Fibroblast of lung (primary cell): Measurements from ENCODE around the gene SUPT3H. TPM values are rescaled to one million over a fixed set of nuclear protein-coding genes. Genes with fewer than 3 reads are reported as not detected.
A peak's percentile ranks its signal among the peaks of the same experiment; 100 is the strongest.

Experiments used
- DNase-seq, 2 donors: peaks; one replicate each; pipeline versions ENCODE4 v3.0.0 to v3.0.0-alpha.2; 2010; ENCODE audit warnings: low read depth in 2 of 2
- H2AFZ ChIP-seq: 2 replicates; pipeline ENCODE4 v1.5.1; 2012; ENCODE audit warnings: low read length, control low read depth, inconsistent platforms
- H3K27ac ChIP-seq: 2 replicates; pipeline ENCODE4 v1.5.1; 2011; ENCODE audit warnings: low read length, control low read depth; ENCODE audit not compliant: insufficient read depth
- H3K27me3 ChIP-seq: 2 replicates; pipeline ENCODE4 v1.5.1; 2011; ENCODE audit warnings: mild to moderate bottlenecking, low read length; ENCODE audit not compliant: control insufficient read depth, insufficient read depth
- H3K36me3 ChIP-seq: 2 replicates; pipeline ENCODE4 v1.5.1; 2011; ENCODE audit warnings: low read length; ENCODE audit not compliant: control insufficient read depth, insufficient read depth
- H3K4me1 ChIP-seq: 2 replicates; pipeline ENCODE4 v1.5.1; 2011; ENCODE audit warnings: low read length; ENCODE audit not compliant: control insufficient read depth, insufficient read depth; ENCODE audit errors: extremely low read depth
- H3K4me2 ChIP-seq: 2 replicates; pipeline ENCODE4 v1.5.1; 2011; ENCODE audit warnings: low read length, control low read depth; ENCODE audit not compliant: insufficient read depth; ENCODE audit errors: extremely low read depth
- H3K4me3 ChIP-seq, 4 experiments: fragments of 200-600 bp in 1 of 4; sonication (generic) in 1 of 4; replicated peaks in 1 of 4; 2 replicates each; pipeline ENCODE4 v1.5.1; 2011 to 2016; ENCODE audit warnings: low read length in 4 of 4, low read depth in 3 of 4, mild to moderate bottlenecking in 3 of 4, control low read depth in 2 of 4, inconsistent platforms in 1 of 4, mixed read lengths in 1 of 4; ENCODE audit not compliant: insufficient read depth in 1 of 4; ENCODE audit errors: control extremely low read depth in 1 of 4
- H3K79me2 ChIP-seq: 2 replicates; pipeline ENCODE4 v1.5.1; 2012; ENCODE audit warnings: mild to moderate bottlenecking, low read length, inconsistent platforms; ENCODE audit not compliant: control insufficient read depth, insufficient read depth
- H3K9ac ChIP-seq: 2 replicates; pipeline ENCODE4 v1.5.1; 2011; ENCODE audit warnings: mild to moderate bottlenecking, low read length, control low read depth; ENCODE audit not compliant: insufficient read depth
- H3K9me3 ChIP-seq: 2 replicates; pipeline ENCODE4 v1.5.1; 2012; ENCODE audit warnings: low read depth, low read length; ENCODE audit not compliant: control insufficient read depth, insufficient read depth
- H4K20me1 ChIP-seq: 2 replicates; pipeline ENCODE4 v1.5.1; 2011; ENCODE audit warnings: low read length; ENCODE audit not compliant: control insufficient read depth, insufficient read depth; ENCODE audit errors: extremely low read depth
- CTCF ChIP-seq, 2 donors: IDR thresholded peaks in 1 of 2; conservative IDR thresholded peaks in 1 of 2; 1 replicate in 1 of 2; 2 replicates in 1 of 2; pipeline ENCODE4 v1.5.1; 2011 to 2012; ENCODE audit warnings: low read length in 2 of 2, control low read depth in 1 of 2, inconsistent platforms in 1 of 2, low read depth in 1 of 2, mild to moderate bottlenecking in 1 of 2
- EZH2 ChIP-seq: IDR thresholded peaks from 2 replicates; pipeline ENCODE4 v1.5.1; 2012; ENCODE audit warnings: low read length, control low read depth, mild to moderate bottlenecking; ENCODE audit errors: missing control alignments
- polyA plus RNA-seq, 2 donors: library from polyadenylated mRNA; depleted of rRNA in 1 of 2; stranded (reverse) in 1 of 2; unstranded in 1 of 2; fragments of >200 nt; gene quantifications; 2 replicates each; pipeline ENCODE4 v1.2.1, GENCODE V29; 2011 to 2012; ENCODE audit warnings: missing spikeins in 1 of 2
- total RNA-seq: library from RNA; depleted of rRNA; stranded (reverse); fragments of >200 nt; gene quantifications from 2 replicates; pipeline ENCODE4 v1.2.1, GENCODE V29; 2014

The SUPT3H gene
- total and polyA plus RNA-seq, 2 donors (not counting 1 experiment from before 2014, with no cell fraction given) = 8.3 to 8.5 TPM

GRCh38 chr6:45031601-45032000 lies 346.1 kb downstream of the SUPT3H start:
- DNase-seq = no peak
- TF ChIP-seq CTCF (conservative IDR thresholded peaks at IDR 0.05 in 1 of 2, IDR thresholded peaks at IDR 0.05 in 1 of 2; ENCODE audit: low read depth in 1 of 2, low read length in 2 of 2) (no peak), EZH2 (no peak)
- no peaks in the 10 kb centered on the region for H3K27me3 ChIP-seq

DNA sequence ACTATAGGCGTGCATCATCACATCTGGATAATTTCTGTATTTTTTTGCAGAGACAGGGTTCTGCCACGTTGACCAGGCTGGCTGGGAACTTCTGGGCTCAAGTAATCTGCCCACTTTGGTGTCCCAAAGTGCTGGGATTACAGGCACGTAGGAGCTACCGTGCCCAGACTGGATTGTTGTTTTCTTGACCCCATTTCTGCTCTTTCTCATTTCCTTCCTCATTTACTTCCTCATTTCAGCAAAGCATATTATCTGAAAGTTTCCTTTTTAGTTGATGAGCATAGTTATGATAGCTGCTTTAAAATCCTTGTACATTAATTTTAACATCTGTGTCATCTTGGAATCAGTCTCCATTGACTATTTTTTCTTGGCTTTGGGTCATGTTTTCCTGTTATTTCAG lies 350.6 kb downstream of the SUPT3H start:
- Histone ChIP-seq H2AFZ (no peak overlapping the region), H3K9me3 (no peaks in the 10 kb centered on the region), H3K36me3 (no peaks in the 10 kb centered on the region), H4K20me1 (no peaks in the 10 kb centered on the region), H3K27ac (no peak overlapping the region), H3K79me2 (no peaks in the 10 kb centered on the region), H3K4me1 (no peaks in the 10 kb centered on the region), H3K9ac (no peak overlapping the region), H3K4me3 (no peak overlapping the region), H3K27me3 (no peaks in the 10 kb centered on the region), H3K4me2 (no peak overlapping the region)
- DNase-seq = no peak
- no peak for TF ChIP-seq EZH2
- no peak for TF ChIP-seq CTCF (conservative IDR thresholded peaks at IDR 0.05 in 1 of 2, IDR thresholded peaks at IDR 0.05 in 1 of 2; ENCODE audit: low read depth in 1 of 2, low read length in 2 of 2)

More at GRCh38 chr6:45031601-45032000, 346.1 kb downstream of the SUPT3H start:
- Histone ChIP-seq H3K9me3 (no peaks in the 10 kb centered on the region), H3K4me1 (no peaks in the 10 kb centered on the region), H3K4me3 (no peak overlapping the region), H3K36me3 (no peaks in the 10 kb centered on the region), H2AFZ (no peak overlapping the region), H4K20me1 (no peaks in the 10 kb centered on the region), H3K4me2 (no peak overlapping the region), H3K9ac (no peak overlapping the region), H3K27ac (no peak overlapping the region), H3K79me2 (no peaks in the 10 kb centered on the region)

DNA sequence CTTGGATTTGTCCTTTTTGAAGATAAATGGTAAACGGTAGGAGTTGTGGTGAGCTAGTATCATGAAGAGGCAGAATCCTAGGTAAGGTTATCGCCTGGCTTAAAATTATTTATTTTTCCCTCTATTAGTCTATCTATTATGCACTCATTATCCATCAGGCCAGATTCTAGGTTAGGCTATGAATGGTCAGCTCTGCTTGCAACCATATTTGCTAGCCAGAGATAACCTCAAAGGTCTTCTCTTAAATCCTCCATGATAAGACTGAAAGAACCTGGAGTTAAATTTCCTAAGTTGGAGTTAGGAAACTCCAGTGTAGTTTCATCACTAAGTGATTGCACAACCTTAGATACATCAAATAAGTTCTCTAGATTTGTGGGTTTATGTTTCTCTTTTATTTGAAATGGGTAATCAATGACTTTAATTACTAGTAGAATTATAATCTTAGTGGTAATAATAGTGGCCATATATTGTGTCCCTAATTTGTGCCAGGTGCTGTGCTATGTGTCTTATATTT lies 351.7 kb downstream of the SUPT3H start:
- Histone ChIP-seq H3K27me3 (no peaks in the 10 kb centered on the region), H3K4me1 (no peaks in the 10 kb centered on the region), H3K27ac (no peak overlapping the region), H2AFZ (no peak overlapping the region), H3K9ac (no peak overlapping the region), H3K9me3 (no peaks in the 10 kb centered on the region), H3K36me3 (no peaks in the 10 kb centered on the region), H3K4me3 (no peak overlapping the region), H4K20me1 (no peaks in the 10 kb centered on the region), H3K79me2 (no peaks in the 10 kb centered on the region), H3K4me2 (no peak overlapping the region)
- peak in 1 of 2 donors; percentile 69 for DNase-seq
- TF ChIP-seq EZH2 (no peak), CTCF (conservative IDR thresholded peaks at IDR 0.05 in 1 of 2, IDR thresholded peaks at IDR 0.05 in 1 of 2; ENCODE audit: low read depth in 1 of 2, low read length in 2 of 2) (no peak)
